GM19455 (cell line): Measurements from ENCODE around the gene KLHL17.
"Not testable (repeated sequence)": the region's sequence is repeated elsewhere in the genome, so short reads cannot be mapped to it uniquely, and the experiment has no call there.

ENCODE experiments used
- ATAC-seq: cut with Tn5 transposase; IDR thresholded peaks from one replicate; pipeline ENCODE4 v1.9.1; 2021; ENCODE audit not compliant: unreplicated experiment

KLHL17 gene

DNA sequence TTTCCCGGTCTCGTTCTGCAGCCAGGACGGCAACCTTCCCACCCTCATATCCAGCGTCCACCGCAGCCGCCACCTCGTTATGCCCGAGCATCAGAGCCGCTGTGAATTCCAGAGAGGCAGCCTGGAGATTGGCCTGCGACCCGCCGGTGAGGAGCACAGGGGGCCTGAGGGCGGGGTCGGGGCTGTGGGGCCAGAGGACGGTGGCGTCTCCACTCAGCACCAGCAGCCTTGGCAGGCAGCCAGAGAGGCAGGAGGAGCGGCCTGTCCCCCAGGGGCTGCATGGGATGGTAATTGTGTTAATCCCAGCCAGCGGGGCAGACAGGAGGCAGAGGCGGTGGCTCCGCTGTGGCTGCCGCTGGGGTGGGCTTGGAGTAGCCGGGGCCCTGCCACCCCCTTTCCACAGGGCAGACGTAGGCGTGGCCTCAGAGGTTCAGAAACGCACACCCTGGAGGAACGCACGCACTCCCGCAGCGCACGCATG, 24.6 kb upstream of the KLHL17 start:
- ATAC-seq = no peak

GRCh38 chr1:936348-937264, 23.8 kb upstream of the KLHL17 start:
- no peak for ATAC-seq

GRCh38 chr1:937521-937920, 22.9 kb upstream of the KLHL17 start:
- no peak for ATAC-seq

DNA sequence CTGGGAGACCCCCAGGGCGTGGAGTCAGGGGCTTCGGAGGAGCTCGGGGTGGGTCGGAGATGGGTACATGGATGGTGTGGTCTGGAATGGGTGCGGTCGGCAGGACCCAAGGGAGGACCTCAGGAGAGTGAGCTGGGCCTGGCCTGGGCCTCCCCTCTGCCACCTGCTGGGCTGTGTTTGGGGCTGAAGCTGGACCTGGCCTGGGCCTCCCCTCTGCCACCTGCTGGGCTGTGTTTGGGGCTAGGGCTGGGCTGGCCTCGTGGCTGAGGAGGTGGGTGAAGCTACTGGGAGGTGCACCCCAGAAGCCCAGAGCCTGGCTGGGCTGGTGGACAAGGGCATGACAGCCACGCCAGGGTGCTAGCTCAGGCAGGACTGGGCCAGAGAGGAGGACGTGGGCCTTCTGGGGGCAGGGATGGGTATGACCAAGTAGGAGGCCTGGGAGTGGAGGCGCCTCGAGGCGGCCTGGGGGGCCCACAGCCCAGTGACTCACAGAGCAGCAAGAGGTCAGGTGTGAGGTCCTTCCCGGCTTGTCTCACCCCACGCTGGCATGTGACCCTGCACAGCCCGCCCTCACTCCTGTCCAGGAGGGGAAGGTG, 22.2 kb upstream of the KLHL17 start:
- no peak for ATAC-seq

DNA sequence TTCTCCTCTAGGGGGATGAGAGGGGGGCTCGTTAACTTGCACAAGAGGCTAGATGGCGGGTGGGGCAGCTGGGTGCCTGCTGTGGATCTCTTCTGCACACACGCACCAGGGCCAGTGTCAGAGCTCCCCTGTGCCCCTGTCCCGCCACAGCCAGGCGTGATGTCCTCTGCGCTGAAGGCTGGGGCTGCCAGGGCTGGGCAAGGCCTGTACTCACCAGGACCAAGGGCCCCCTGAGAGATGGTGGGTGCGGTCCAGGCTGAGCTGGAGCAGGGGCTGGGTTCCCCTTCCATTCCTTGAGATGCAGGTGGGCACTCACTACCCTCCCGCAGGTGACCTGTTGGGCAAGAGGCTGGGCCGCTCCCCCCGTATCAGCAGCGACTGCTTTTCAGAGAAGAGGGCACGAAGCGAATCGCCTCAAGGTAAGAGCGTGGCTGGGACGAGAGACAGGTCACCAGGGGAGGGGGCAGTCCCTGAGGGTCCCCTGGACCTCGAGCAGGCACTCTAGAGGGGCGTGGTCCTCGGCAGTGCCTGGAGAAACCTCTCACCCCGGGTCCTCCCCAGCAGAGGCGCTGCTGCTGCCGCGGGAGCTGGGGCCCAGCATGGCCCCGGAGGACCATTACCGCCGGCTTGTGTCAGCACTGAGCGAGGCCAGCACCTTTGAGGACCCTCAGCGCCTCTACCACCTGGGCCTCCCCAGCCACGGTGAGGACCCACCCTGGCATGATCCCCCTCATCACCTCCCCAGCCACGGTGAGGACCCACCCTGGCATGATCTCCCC, 21.5 kb upstream of the KLHL17 start:
- ATAC-seq = no peak

DNA sequence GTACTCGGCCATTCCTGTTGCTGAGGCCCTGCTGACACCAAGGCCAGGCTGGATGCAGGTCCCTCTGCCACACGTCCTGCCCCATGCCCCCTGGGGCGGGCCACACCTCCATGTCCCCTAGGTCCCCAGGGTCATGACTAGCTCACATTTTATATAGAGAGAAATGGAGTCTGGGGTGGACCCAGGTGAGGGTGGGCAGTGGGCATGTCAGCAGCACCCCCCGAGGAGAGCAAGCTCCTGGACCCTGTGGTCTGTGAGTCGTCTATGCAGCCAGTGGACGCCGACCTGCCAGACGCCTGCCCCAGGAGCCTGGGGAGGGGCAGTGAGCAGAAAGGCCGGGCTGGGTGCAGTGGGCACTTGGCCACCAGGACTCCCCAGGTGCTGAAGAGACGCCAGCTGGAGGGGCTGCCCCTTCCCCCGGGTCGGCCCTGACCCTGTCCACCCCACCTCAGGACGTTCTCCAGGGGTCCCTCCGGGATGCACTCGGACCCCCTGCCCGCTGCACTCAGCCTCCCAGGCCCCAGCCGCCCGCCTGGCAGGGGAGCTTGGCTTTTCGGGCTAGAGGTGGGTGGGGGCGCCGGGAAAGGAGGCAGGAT, 20.8 kb upstream of the KLHL17 start:
- ATAC-seq = no peak

DNA sequence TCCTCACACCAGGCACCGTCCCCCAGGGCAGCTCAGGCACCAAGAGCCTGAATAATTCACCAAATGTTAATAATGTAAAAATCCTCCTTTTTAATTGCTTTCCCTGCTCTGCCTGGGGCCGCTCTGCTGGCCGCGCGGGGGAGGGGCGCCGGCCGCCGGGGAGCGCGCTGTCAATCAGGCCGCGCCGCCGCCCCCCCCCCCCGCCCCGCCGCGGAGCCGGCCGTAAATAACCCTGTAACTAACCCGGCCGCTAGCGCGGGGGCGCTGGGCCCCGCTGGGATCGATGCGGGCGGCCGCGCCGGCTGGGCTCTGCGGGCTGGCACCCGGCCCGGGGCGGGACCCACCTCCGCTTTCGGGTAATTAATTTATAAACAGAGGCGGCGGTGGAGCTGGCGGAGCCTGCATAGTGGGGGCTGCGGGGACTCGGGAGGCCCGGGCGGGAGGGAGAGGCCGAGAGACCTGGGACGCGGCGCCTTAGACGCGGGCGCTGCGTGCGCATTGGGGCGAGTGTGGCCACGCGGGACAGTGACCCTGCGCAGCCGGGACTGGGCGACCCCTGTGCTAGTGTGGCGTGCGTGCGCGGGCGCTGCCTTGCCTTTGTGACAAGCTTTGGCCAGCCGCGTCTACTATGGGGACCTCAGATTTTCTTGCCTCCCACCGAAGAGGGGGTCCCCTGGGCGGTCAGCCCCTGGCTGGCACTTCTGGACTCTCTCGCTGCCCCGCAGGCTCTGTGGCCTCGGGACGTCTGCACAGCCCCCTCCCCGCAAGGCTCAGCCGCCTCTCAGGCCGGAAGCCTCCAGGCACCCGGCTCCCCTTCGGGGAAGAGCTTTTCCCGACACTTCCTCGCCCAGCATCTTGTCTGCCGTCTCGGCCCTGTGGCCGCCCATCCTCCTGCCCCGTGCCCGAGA, 20.0 kb upstream of the KLHL17 start:
- ATAC-seq = no peak

GRCh38 chr1:941015-941587, 19.3 kb upstream of the KLHL17 start:
- no peak for ATAC-seq

- ATAC-seq = no peak
Observed at GRCh38 chr1:941588-942383, 18.6 kb upstream of the KLHL17 start.

- ATAC-seq = no peak
Observed at GRCh38 chr1:942411-942821, 18.0 kb upstream of the KLHL17 start.

GRCh38 chr1:942864-943533, 17.4 kb upstream of the KLHL17 start:
- ATAC-seq = no peak

GRCh38 chr1:943545-944340, 16.6 kb upstream of the KLHL17 start:
- no peak for ATAC-seq

DNA sequence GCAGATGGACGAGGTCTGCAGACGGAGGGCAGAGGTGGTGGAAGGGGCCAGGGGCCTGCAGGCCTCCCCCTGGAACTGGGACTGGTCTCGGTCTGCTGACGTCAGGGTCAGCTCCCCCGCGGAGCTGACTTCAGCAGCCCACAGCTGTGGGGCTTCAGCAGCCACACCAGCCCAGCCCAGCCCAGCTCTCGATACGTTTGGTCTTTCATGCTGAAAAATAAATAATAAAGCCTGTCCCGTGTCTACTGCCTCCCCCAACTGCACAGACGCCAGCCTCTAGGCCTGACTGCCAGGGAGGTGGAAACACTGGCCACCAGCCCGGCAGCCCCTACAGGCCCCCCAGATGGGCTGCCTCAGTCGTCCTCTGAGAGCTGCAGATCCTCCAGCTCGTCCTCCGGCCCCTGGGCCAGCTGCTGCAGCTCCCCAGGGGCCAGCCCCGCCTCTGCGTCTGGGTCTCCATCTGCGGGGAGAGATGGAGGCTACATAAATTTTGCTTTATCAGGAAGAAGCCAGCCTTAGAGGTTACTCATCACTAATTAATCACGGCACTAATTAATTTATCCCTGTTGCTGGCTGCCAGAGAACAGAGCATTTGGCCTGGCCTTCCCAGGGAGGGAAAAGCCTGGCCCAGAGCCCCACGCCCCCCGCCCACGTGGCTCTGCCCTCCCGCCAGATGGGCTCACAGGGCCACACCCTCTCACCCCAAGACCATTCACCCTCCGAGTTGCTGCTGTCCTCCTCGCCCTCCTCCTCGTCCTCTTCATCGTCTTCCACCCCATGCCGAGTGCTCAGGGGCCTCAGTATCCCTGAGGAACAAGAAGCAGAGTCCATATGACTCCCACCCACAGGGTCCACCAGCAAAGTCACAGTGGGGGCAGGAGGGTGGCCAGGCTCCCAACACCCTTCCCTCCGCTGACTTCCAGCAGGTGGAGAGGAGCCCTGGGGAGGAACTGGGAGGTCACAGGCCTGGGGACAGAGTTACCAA, 15.8 kb upstream of the KLHL17 start:
- no peak for ATAC-seq

- no peak for ATAC-seq
Observed at GRCh38 chr1:945688-946556, 14.5 kb upstream of the KLHL17 start.

- ATAC-seq = not testable (repeated sequence)
Observed at GRCh38 chr1:946811-947210, 13.6 kb upstream of the KLHL17 start.
